ENCODE results near the gene TBC1D8. TPM values are rescaled to one million over a fixed set of nuclear protein-coding genes. Genes with fewer than 3 reads are reported as not detected.

TBC1D8 gene
- total and polyA plus RNA-seq, 2 of the 13 experiments (the other 11 are each of a cell fraction or from before 2014, with no cell fraction given), result 45.1 to 95.4 TPM

GRCh38 chr2:101152272-101153076 lies 1.3 kb upstream of the TBC1D8 start (continued):
- TF ChIP-seq, protein P1, sequence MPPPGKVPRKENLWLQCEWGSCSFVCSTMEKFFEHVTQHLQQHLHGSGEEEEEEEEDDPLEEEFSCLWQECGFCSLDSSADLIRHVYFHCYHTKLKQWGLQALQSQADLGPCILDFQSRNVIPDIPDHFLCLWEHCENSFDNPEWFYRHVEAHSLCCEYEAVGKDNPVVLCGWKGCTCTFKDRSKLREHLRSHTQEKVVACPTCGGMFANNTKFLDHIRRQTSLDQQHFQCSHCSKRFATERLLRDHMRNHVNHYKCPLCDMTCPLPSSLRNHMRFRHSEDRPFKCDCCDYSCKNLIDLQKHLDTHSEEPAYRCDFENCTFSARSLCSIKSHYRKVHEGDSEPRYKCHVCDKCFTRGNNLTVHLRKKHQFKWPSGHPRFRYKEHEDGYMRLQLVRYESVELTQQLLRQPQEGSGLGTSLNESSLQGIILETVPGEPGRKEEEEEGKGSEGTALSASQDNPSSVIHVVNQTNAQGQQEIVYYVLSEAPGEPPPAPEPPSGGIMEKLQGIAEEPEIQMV (CRISPR knock-in tag; IDR thresholded peaks at IDR 0.05; ENCODE audit: low read depth), result 0 out of 2 replicates have a peak, but pooled peaks have one; percentile 25
- TF ChIP-seq KDM5B (CRISPR knock-in tag; IDR thresholded peaks at IDR 0.05; ENCODE audit: borderline replicate concordance) (peak; percentile 52; the same call in 1 of the 2 replicates), ZNF580 (CRISPR knock-in tag; IDR thresholded peaks at IDR 0.05; ENCODE audit: borderline replicate concordance, low read depth) (peak; percentile 40; the same call in 1 of the 2 replicates), ZNF629 (CRISPR knock-in tag; conservative IDR thresholded peaks at IDR 0.05) (peak; percentile 51; the same call in 1 of the 2 replicates), TCF7 (IDR thresholded peaks at IDR 0.05; ENCODE audit: low read depth) (0 out of 2 replicates have a peak, but pooled peaks have one; percentile 2), ZNF280D (CRISPR knock-in tag; IDR thresholded peaks at IDR 0.05) (0 out of 2 replicates have a peak, but pooled peaks have one; percentile 75), TRIM24 (CRISPR knock-in tag; IDR thresholded peaks at IDR 0.05) (no peak), KLF15 (CRISPR knock-in tag; IDR thresholded peaks at IDR 0.05; ENCODE audit: borderline replicate concordance) (no peak), SAP130 (CRISPR knock-in tag; IDR thresholded peaks at IDR 0.05; ENCODE audit: low read depth) (peak; percentile 95), KLF13 (CRISPR knock-in tag; IDR thresholded peaks at IDR 0.05) (no peak), FOXJ3 (CRISPR knock-in tag; IDR thresholded peaks at IDR 0.05; ENCODE audit: borderline replicate concordance) (peak; percentile 85; the same call in 1 of the 2 replicates), KLF9 (CRISPR knock-in tag; IDR thresholded peaks at IDR 0.05; ENCODE audit: low read depth) (no peak), HMGXB4 (CRISPR knock-in tag; IDR thresholded peaks at IDR 0.05; ENCODE audit: borderline replicate concordance in 1 of 2, low read depth in 1 of 2) (peak; percentile 69 to 71; a peak in 3 of 4 replicates)
- TF ChIP-seq, protein P2, sequence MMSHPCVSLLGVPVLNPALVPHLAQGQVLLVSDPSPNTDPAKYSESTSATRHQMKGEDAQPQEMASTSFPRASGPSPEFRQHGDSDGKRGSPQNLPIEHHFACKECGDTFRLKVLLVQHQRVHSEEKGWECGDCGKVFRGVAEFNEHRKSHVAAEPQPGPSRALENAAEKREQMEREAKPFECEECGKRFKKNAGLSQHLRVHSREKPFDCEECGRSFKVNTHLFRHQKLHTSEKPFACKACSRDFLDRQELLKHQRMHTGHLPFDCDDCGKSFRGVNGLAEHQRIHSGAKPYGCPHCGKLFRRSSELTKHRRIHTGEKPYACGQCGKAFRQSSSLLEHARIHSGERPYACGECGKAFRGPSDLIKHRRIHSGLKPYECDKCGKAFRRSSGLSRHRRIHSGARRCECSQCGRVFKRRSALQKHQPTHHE (CRISPR knock-in tag; IDR thresholded peaks at IDR 0.05; ENCODE audit: borderline replicate concordance), result peak; percentile 81; the same call in 1 of the 2 replicates
- TF ChIP-seq, protein P3, sequence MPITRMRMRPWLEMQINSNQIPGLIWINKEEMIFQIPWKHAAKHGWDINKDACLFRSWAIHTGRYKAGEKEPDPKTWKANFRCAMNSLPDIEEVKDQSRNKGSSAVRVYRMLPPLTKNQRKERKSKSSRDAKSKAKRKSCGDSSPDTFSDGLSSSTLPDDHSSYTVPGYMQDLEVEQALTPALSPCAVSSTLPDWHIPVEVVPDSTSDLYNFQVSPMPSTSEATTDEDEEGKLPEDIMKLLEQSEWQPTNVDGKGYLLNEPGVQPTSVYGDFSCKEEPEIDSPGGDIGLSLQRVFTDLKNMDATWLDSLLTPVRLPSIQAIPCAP (CRISPR knock-in tag; IDR thresholded peaks at IDR 0.05; ENCODE audit: low read depth), result 0 out of 2 replicates have a peak, but pooled peaks have one; percentile 38
- TF ChIP-seq, protein P4, sequence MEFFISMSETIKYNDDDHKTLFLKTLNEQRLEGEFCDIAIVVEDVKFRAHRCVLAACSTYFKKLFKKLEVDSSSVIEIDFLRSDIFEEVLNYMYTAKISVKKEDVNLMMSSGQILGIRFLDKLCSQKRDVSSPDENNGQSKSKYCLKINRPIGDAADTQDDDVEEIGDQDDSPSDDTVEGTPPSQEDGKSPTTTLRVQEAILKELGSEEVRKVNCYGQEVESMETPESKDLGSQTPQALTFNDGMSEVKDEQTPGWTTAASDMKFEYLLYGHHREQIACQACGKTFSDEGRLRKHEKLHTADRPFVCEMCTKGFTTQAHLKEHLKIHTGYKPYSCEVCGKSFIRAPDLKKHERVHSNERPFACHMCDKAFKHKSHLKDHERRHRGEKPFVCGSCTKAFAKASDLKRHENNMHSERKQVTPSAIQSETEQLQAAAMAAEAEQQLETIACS (CRISPR knock-in tag; IDR thresholded peaks at IDR 0.05), result no peak

Data from HepG2 (cell line).